HFF-Myc (cell line): ENCODE data around the gene AFAP1L2.

Source experiments
- DNase-seq: peaks from one replicate; pipeline ENCODE4 v3.0.0-alpha.2; 2011; ENCODE audit warnings: low read depth; ENCODE audit errors: extremely low read depth
- H3K4me3 ChIP-seq: replicated peaks from 2 replicates; pipeline ENCODE4 v1.5.1; 2011; ENCODE audit warnings: low read depth, mild to moderate bottlenecking, control low read depth, low read length
- TF ChIP-seq, protein P1 (sequence below): IDR thresholded peaks from 2 replicates; pipeline ENCODE4 v1.5.1; 2012; ENCODE audit warnings: mild to moderate bottlenecking, low read depth, low read length, control low read depth; ENCODE audit errors: missing control alignments

AFAP1L2 gene

DNA sequence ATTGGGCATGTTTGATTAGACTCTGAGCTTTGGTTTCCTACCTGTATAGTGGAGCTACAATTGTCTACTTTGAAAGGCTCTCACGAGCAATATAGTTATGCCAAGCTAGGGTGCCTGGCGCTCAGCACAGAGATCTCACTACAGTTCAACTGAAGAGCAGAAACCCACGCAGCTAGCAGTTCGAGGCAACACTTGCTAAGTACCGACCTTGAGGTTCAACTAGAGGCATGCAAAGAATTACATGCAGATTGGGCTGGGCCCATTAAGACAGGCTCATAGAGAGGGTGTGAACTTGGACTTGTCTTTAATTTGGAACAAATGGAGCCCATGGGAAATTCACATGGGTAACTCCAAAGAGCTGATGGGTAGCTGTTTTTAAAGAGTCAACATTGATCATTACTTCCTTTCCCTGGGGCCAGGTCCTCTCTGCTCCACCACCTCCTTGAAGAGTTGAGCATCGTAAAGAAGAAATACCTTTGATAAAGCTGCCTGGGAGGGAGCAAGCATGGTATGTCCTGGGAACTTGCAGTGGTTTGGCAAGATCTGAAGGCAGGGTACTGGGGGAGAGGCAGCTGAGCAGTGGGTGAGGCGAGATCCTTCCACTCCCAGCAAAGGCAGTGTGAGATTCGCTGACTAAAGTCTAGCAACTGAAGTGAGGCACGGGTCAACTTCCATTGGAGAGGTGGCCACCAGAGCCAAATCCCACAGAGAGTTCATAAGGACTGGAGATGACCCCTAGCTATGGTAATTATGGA lies 25.5 kb upstream of the AFAP1L2 start:
- TF ChIP-seq, protein P1, sequence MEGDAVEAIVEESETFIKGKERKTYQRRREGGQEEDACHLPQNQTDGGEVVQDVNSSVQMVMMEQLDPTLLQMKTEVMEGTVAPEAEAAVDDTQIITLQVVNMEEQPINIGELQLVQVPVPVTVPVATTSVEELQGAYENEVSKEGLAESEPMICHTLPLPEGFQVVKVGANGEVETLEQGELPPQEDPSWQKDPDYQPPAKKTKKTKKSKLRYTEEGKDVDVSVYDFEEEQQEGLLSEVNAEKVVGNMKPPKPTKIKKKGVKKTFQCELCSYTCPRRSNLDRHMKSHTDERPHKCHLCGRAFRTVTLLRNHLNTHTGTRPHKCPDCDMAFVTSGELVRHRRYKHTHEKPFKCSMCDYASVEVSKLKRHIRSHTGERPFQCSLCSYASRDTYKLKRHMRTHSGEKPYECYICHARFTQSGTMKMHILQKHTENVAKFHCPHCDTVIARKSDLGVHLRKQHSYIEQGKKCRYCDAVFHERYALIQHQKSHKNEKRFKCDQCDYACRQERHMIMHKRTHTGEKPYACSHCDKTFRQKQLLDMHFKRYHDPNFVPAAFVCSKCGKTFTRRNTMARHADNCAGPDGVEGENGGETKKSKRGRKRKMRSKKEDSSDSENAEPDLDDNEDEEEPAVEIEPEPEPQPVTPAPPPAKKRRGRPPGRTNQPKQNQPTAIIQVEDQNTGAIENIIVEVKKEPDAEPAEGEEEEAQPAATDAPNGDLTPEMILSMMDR = no peak
- no peak for DNase-seq
- H3K4me3 ChIP-seq = no peak overlapping the region

DNA sequence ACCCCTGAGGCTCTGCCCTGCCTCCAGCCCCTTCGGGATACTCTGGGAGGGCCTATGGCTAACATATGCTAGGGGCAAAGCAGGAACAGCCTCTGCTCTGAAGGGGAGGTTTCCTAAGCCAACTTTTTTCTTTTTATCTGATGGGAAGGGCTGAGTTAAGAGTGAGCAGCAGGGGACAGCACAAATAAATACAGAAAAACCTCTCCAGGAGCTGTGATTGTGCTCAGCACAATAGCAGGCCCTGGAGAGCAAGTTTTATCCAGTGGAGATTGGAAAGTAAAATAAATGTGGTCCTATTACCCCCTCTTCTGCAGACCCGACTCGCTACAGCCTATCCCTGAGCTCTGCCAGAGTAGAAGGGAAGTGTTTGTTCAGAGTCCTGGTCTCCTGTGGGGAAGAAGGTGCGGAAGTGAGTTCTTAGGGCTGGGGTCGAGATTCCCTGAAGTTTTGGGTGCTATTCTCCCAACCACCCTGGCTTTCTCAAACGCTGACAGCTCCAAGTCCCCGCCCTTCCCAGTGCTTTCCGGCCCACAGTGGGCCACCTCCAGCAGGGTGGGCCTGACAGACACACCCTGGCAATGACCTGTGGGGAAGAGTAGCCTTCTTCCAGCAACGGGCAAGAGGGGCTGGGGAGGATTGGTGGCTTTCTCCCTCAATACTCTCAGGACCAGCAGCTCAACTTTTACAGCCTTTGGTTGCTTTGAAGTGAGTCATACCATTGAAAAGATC lies 23.0 kb upstream of the AFAP1L2 start:
- no peak for DNase-seq
- TF ChIP-seq, protein P1 = no peak
- no peak overlapping the region for H3K4me3 ChIP-seq

DNA sequence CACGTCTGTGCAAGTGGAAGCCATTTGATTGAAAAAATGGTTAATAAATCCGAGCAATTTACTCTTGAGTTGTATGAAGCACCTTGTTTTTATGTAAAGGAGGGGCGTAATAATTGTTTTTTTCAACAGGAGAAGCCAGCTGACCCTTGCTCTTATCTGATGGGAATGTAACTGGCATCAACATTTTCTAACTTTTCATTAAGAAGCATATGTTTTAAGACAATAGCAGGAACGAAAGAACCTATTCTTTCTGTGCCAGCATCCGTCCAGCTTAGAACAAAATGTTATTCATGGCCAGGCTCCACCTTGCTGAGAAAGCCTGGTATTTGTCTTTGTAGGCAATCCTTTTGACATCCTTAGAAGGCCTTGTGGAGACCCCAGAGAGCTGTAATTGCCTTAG lies 22.2 kb upstream of the AFAP1L2 start:
- no peak for DNase-seq
- TF ChIP-seq, protein P1 = no peak

DNA sequence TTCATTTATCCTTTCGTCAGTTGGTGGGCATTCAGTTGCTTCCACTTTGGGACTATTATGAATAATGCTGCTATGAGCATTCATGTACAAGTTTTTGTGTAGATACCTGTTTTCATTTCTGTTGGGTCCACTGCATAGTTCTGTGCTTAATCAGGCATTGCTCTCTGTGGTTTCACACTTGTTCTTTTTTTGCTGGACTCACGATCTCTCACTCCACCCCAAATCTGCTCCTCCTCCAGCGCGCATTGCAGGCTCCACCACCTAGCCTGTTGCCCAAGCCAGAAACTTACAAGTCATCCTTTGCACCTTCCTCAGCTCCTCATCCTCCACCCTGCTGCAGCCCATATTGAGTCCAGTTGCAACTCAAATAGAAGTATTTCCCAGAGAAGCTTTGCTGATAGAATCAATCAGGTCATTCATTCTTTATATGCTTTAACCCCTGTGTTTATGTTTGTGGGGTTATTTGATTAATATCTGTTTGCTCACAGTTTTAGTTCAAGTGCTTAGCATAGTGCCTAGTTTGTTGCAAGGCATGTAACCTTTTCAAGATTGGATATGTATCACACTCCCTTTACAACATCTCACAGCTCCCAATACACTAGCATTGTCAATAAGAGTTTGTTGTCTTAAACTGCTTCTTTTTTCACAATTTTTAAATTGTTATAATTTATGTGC lies 16.6 kb upstream of the AFAP1L2 start:
- DNase-seq = no peak
- H3K4me3 ChIP-seq = no peak overlapping the region
- TF ChIP-seq, protein P1 = no peak

More for the DNA sequence above, 22.2 kb upstream of the AFAP1L2 start:
- no peak overlapping the region for H3K4me3 ChIP-seq

DNA sequence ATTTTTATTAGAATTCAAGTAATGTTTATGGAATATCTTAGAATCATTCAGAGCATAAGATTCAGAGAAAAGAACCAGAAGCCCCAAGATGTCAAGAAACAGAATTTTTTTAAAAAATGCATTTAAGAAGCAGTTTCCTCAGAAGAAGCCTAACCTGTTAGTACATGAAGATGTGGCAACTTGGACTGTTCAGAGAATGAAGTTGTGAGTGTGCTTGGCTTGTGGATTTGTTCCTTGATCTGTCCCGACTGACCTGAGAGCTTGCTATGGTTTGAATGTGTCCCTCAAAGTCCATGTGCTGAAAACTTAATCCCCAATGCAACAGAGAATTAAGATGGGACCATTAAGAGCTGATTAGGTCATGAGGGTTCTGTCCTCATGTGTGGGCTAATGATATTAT lies 13.8 kb upstream of the AFAP1L2 start:
- H3K4me3 ChIP-seq = no peak overlapping the region
- TF ChIP-seq, protein P1 = no peak
- DNase-seq = no peak

DNA sequence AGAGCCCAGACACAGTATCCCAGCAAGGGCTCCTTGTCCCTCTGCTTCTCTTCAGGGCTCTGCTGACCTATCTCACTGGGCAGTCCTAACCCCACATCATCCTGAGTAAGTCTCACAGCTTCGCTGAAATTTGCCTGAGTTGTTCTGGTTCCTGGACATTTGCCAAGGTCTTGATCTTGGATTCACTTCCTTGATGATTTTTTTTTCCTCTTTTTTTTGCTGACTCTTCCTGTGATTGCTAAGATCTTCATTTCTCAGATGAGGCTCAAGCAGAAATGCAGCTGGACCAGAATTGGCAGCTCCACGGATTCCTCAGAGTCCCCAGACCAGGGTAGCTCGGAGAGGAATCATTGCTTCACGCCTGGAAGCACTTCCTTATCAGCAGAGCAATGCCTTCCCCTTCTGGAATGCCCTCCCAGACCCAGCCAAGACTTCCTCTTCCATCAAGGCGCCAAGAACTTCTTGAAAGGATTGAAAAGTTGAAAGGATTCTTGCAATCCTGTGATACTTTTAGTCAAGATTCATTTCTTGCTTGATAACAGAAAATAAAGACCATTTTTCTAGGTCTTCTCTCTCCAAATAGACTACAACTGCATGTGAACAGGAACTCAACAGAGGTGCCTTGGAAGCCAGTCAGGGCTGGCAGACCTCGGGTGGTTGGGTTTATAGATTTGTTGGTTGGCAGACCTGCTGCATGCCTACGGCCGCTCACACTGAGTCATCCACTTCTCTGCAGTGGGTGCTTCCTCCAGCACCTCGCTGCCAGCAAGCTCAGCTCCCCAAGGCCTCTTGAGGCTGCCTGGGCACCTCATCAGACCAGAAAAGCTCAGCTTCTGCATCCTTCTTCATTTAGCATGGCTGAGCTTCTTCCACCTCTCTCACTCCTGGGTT lies 8.8 kb upstream of the AFAP1L2 start:
- TF ChIP-seq, protein P1 = no peak
- no peak for DNase-seq
- H3K4me3 ChIP-seq = no peak overlapping the region
